Gastrocnemius medialis (tissue), 4 donors: ENCODE results near the gene GCSAM.

Source experiments
- CTCF ChIP-seq, 5 experiments: fragments of 450-650 bp in 3 of 5; fragments of 200-600 bp in 2 of 5; sonication (generic) in 2 of 5; IDR thresholded peaks in 4 of 5; conservative IDR thresholded peaks in 1 of 5; 1 replicate in 4 of 5; 2 replicates in 1 of 5; pipeline ENCODE4 v1.5.1; 2016 to 2019; ENCODE audit warnings: antibody characterized with exemption in 5 of 5, mild to moderate bottlenecking in 3 of 5, moderate library complexity in 3 of 5
- POLR2A ChIP-seq, 2 donors: fragments of 450-650 bp; IDR thresholded peaks; one replicate each; pipeline ENCODE4 v1.6.1; 2017; ENCODE audit warnings: antibody characterized with exemption in 2 of 2, mild to moderate bottlenecking in 2 of 2, moderate library complexity in 2 of 2

- TF ChIP-seq POLR2A (IDR thresholded peaks at IDR 0.05), result no peak
- TF ChIP-seq CTCF (IDR thresholded peaks at IDR 0.05 in 4 of 5, conservative IDR thresholded peaks at IDR 0.05 in 1 of 5), result no peak
Observed at GRCh38 chr3:112149136-112149535, 16.1 kb upstream of the GCSAM start.
